ENCODE data around the gene HOMER3.
"Not testable (repeated sequence)": the region's sequence is repeated elsewhere in the genome, so short reads cannot be mapped to it uniquely, and the experiment has no call there.

The HOMER3 gene

GRCh38 chr19:18972301-18972811 is 31.3 kb upstream of the HOMER3 start:
- DNase-seq (ENCODE audit: insufficient read length) (no peak), FAIRE-seq (no peak)
- no peak for TF ChIP-seq POLR2AphosphoS5 (IDR thresholded peaks at IDR 0.05; ENCODE audit: low read depth, low read length)
- TF ChIP-seq TAF1 (IDR thresholded peaks at IDR 0.05; ENCODE audit: borderline replicate concordance, low read depth, low read length) = no peak
- TF ChIP-seq POLR2A (IDR thresholded peaks at IDR 0.05; ENCODE audit: low read depth, low read length) = no peak

- no peak for TF ChIP-seq POLR2A (IDR thresholded peaks at IDR 0.05; ENCODE audit: low read depth, low read length)
- DNase-seq (ENCODE audit: insufficient read length) (no peak), FAIRE-seq (no peak)
These were observed 29.1 kb upstream of the HOMER3 start for GRCh38 chr19:18969931-18970659.

GRCh38 chr19:18967358-18968146 is 26.5 kb upstream of the HOMER3 start:
- no peak for FAIRE-seq
- no peak for DNase-seq (ENCODE audit: insufficient read length)

GRCh38 chr19:18966307-18966706 is 25.3 kb upstream of the HOMER3 start:
- FAIRE-seq = no peak
- DNase-seq (ENCODE audit: insufficient read length) = no peak
- TF ChIP-seq POLR2AphosphoS5 (IDR thresholded peaks at IDR 0.05; ENCODE audit: low read depth, low read length) (no peak), TAF1 (IDR thresholded peaks at IDR 0.05; ENCODE audit: borderline replicate concordance, low read depth, low read length) (no peak)

More at GRCh38 chr19:18967358-18968146, 26.5 kb upstream of the HOMER3 start:
- TF ChIP-seq POLR2A (IDR thresholded peaks at IDR 0.05; ENCODE audit: low read depth, low read length) (no peak), POLR2AphosphoS5 (IDR thresholded peaks at IDR 0.05; ENCODE audit: low read depth, low read length) (no peak), TAF1 (IDR thresholded peaks at IDR 0.05; ENCODE audit: borderline replicate concordance, low read depth, low read length) (no peak)

GRCh38 chr19:18964121-18964520 is 23.1 kb upstream of the HOMER3 start:
- FAIRE-seq (no peak), DNase-seq (ENCODE audit: insufficient read length) (no peak)
- TF ChIP-seq TAF1 (IDR thresholded peaks at IDR 0.05; ENCODE audit: borderline replicate concordance, low read depth, low read length) (no peak), POLR2AphosphoS5 (IDR thresholded peaks at IDR 0.05; ENCODE audit: low read depth, low read length) (no peak), POLR2A (IDR thresholded peaks at IDR 0.05; ENCODE audit: low read depth, low read length) (no peak)

- TF ChIP-seq POLR2AphosphoS5 (IDR thresholded peaks at IDR 0.05; ENCODE audit: low read depth, low read length) (no peak), POLR2A (IDR thresholded peaks at IDR 0.05; ENCODE audit: low read depth, low read length) (no peak), TAF1 (IDR thresholded peaks at IDR 0.05; ENCODE audit: borderline replicate concordance, low read depth, low read length) (no peak)
- FAIRE-seq = no peak
- DNase-seq (ENCODE audit: insufficient read length) = no peak
These were observed 21.0 kb upstream of the HOMER3 start for GRCh38 chr19:18961767-18962620.

- DNase-seq (ENCODE audit: insufficient read length) = no peak
- TF ChIP-seq POLR2A (IDR thresholded peaks at IDR 0.05; ENCODE audit: low read depth, low read length) (no peak), TAF1 (IDR thresholded peaks at IDR 0.05; ENCODE audit: borderline replicate concordance, low read depth, low read length) (no peak), POLR2AphosphoS5 (IDR thresholded peaks at IDR 0.05; ENCODE audit: low read depth, low read length) (no peak)
- no peak for FAIRE-seq
These were observed 19.4 kb upstream of the HOMER3 start for GRCh38 chr19:18960370-18960769.

- DNase-seq (ENCODE audit: insufficient read length) (no peak), FAIRE-seq (no peak)
- TF ChIP-seq TAF1 (IDR thresholded peaks at IDR 0.05; ENCODE audit: borderline replicate concordance, low read depth, low read length) = no peak
- TF ChIP-seq POLR2A (IDR thresholded peaks at IDR 0.05; ENCODE audit: low read depth, low read length) = no peak
- TF ChIP-seq POLR2AphosphoS5 (IDR thresholded peaks at IDR 0.05; ENCODE audit: low read depth, low read length) = no peak
These were observed 14.0 kb upstream of the HOMER3 start for GRCh38 chr19:18955042-18955441.

- DNase-seq (ENCODE audit: insufficient read length) (no peak), FAIRE-seq (no peak)
- TF ChIP-seq TAF1 (IDR thresholded peaks at IDR 0.05; ENCODE audit: borderline replicate concordance, low read depth, low read length) (no peak), POLR2A (IDR thresholded peaks at IDR 0.05; ENCODE audit: low read depth, low read length) (no peak), POLR2AphosphoS5 (IDR thresholded peaks at IDR 0.05; ENCODE audit: low read depth, low read length) (no peak)
These were observed 13.1 kb upstream of the HOMER3 start for GRCh38 chr19:18954094-18954493.

GRCh38 chr19:18952364-18953003 is 11.5 kb upstream of the HOMER3 start:
- not testable (repeated sequence) for DNase-seq (ENCODE audit: insufficient read length); FAIRE-seq

- FAIRE-seq (no peak), DNase-seq (ENCODE audit: insufficient read length) (no peak)
- no peak for TF ChIP-seq TAF1 (IDR thresholded peaks at IDR 0.05; ENCODE audit: borderline replicate concordance, low read depth, low read length)
- TF ChIP-seq POLR2A (IDR thresholded peaks at IDR 0.05; ENCODE audit: low read depth, low read length) = no peak
- TF ChIP-seq POLR2AphosphoS5 (IDR thresholded peaks at IDR 0.05; ENCODE audit: low read depth, low read length) = no peak
These were observed 10.8 kb upstream of the HOMER3 start for GRCh38 chr19:18951721-18952281.
